ENCODE results near the gene CSGALNACT2.

DNA sequence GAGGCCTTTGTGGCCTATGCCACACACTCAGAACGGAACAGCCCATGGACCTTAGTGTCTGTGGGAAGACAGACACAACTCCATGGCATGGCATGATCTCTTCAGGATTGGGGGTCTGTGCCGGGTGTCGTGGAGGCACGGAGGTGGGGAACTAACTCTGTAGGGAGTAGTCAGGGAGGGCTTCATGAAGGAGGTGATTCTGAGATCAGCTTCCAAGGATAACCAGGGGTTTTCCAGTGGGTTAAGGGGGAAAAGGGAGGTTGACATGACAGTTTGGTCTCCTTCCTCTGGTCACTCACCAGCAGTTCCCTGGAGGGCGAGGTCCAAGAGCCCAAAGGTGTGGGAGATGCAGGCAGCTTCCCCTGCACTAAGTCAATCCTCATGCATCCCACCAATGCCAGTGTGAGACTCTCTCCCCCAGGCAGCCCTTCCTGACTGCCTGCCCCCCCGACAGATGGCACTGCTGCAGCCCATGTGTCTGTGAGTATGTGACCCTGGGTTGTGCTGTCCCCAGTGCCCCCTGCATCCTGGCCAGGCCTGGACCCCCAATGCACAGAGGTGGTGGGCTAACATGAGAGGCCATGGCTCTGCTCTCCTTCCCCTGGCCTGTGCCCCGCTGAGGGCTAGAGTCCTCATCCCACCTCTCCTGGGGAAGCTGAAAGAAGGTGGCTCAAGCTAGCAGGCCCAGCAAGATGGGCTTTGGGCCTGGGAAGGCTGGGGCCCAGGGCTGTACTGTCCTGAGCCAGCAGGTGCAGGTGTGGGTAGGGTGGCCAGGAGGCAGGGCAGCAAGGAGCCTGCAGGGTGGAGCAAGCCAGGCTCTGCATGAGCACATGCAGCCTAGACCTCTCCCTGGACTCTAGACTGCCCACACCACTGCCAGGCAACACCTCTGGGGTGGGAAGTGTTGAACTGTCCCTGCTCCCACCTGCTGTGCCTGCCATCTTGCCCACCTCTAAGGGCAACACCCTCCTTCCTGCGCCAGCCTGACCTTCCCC is 88.9 kb downstream of the CSGALNACT2 start:
- TF ChIP-seq CTCF (IDR thresholded peaks at IDR 0.05; ENCODE audit: low read depth, low read length, missing input control) (no peak), RAD21 (IDR thresholded peaks at IDR 0.05) (no peak)
